Glomerular endothelial cell (primary cell): ENCODE measurements around the gene RRBP1. TPM values are rescaled to one million over a fixed set of nuclear protein-coding genes. Genes with fewer than 3 reads are reported as not detected.

Experiments used
- total RNA-seq: library from RNA; depleted of rRNA; stranded (reverse); fragments of >200 nt; gene quantifications from 2 replicates; pipeline ENCODE4 v1.2.3, GENCODE V29; 2015

RRBP1 gene
- total RNA-seq, 1 donor from 2014 or later = 254 TPM

Other genes with a start within 250 kb of the RRBP1 start
- 5.5 and 6.4 TPM in 2 replicates for gene BFSP1, start 150.9 kb downstream of the RRBP1 start, total RNA-seq
- gene DSTN, start 112.2 kb downstream of the RRBP1 start, total RNA-seq = 286 and 331 TPM in 2 replicates
- not detected in 2 replicates for gene BANF2, start 17.7 kb upstream of the RRBP1 start, total RNA-seq